HepG2 (cell line): ENCODE results near the gene TIAM1. TPM values are rescaled to one million over a fixed set of nuclear protein-coding genes. Genes with fewer than 3 reads are reported as not detected.

Experiments
- ATAC-seq: fragments of 200-7000 bp; cut with Tn5 transposase; 3 replicates; pipeline ENCODE4 v1.9.1; 2020; ENCODE audit warnings: mild to moderate bottlenecking, moderate library complexity
- BruUV-seq: library from RNA; stranded (reverse); fragments of 400-500 nt; replicated peaks from 2 replicates; lab custom pipeline; 2021; lab: Mats Ljungman, UMichigan
- CTCF ChIA-PET: fragments of 300-600 bp; formaldehyde crosslinking; extraction: SDS; loops from one replicate; lab custom pipeline; 2021; ENCODE audit warnings: low total read pairs, inconsistent platforms, low intra/inter-chr PET ratio; lab: Yijun Ruan, JAX
- POLR2A ChIA-PET: fragments of 350-600 bp; sonication (Branson Sonifier 250); formaldehyde crosslinking; loops from one replicate; lab custom pipeline; 2020; ENCODE audit warnings: antibody characterized with exemption, inconsistent platforms; lab: Yijun Ruan, JAX
- DNase-seq: peaks from one replicate; pipeline ENCODE4 v3.0.0-alpha.2; 2015; ENCODE audit warnings: low spot score
- FAIRE-seq: peaks from 3 replicates; lab custom pipeline; 2011; peaks lifted over from hg19 to GRCh38; lab: Jason Lieb, UNC
- H2AFZ ChIP-seq: one replicate; pipeline ENCODE4 v1.6.1; 2011; ENCODE audit warnings: low read length, inconsistent platforms
- H3K27ac ChIP-seq: fragments of 300-600 bp; 3 replicates; pipeline ENCODE4 v1.8.0; 2011; ENCODE audit warnings: mixed run types, mild to moderate bottlenecking, mixed read lengths, low read length, inconsistent platforms; ENCODE audit not compliant: insufficient read depth; ENCODE audit errors: extremely low read length
- H3K27me3 ChIP-seq, 2 experiments: fragments of 200-600 bp in 1 of 2; 2 replicates in 1 of 2; 3 replicates in 1 of 2; pipeline versions ENCODE4 v1.6.0 to v1.8.0; 2011; ENCODE audit warnings: low read length in 2 of 2, mild to moderate bottlenecking in 2 of 2, moderate library complexity in 2 of 2, inconsistent platforms in 1 of 2; ENCODE audit not compliant: insufficient read depth in 2 of 2, control insufficient read depth in 1 of 2
- H3K36me3 ChIP-seq, 2 experiments: fragments of 200-600 bp in 1 of 2; replicated peaks in 1 of 2; 2 replicates in 1 of 2; 3 replicates in 1 of 2; pipeline versions ENCODE4 v1.5.1 to v1.8.0; 2011; ENCODE audit warnings: low read length in 2 of 2, inconsistent platforms in 1 of 2; ENCODE audit not compliant: insufficient read depth in 2 of 2, control insufficient read depth in 1 of 2
- H3K4me1 ChIP-seq: 2 replicates; pipeline ENCODE4 v1.5.1; 2012; ENCODE audit warnings: low read length, inconsistent platforms; ENCODE audit not compliant: insufficient read depth
- H3K4me2 ChIP-seq: 2 replicates; pipeline ENCODE4 v1.6.0; 2011; ENCODE audit warnings: low read depth, low read length, inconsistent platforms
- H3K4me3 ChIP-seq, 3 experiments: fragments of 200-600 bp in 1 of 3; sonication (generic), shearing (Covaris generic) in 1 of 3; replicated peaks in 1 of 3; 2 replicates each; pipeline ENCODE4 v1.5.1; 2011 to 2016; ENCODE audit warnings: low read length in 3 of 3, inconsistent platforms in 2 of 3, low read depth in 2 of 3, mild to moderate bottlenecking in 2 of 3, control low read depth in 1 of 3, mixed read lengths in 1 of 3; ENCODE audit not compliant: insufficient read depth in 1 of 3
- H3K79me2 ChIP-seq: one replicate; pipeline ENCODE4 v1.6.1; 2011; ENCODE audit warnings: low read length, inconsistent platforms; ENCODE audit not compliant: insufficient read depth
- H3K9ac ChIP-seq: 2 replicates; pipeline ENCODE4 v1.6.0; 2011; ENCODE audit warnings: mild to moderate bottlenecking, low read depth, low read length, inconsistent platforms; ENCODE audit not compliant: insufficient read depth
- H3K9me3 ChIP-seq: 2 replicates; pipeline ENCODE4 v1.5.1; 2012; ENCODE audit warnings: mild to moderate bottlenecking, low read length
- H4K20me1 ChIP-seq: 2 replicates; pipeline ENCODE4 v1.6.0; 2011; ENCODE audit warnings: inconsistent platforms, mild to moderate bottlenecking, low read length, moderate library complexity; ENCODE audit not compliant: insufficient read depth
- AGO1 ChIP-seq: fragments of 200-400 bp; formaldehyde crosslinking; IDR thresholded peaks from 2 replicates; pipeline ENCODE4 v1.6.1; 2017; ENCODE audit warnings: mild to moderate bottlenecking, low read depth, low read length, moderate library complexity; ENCODE audit not compliant: poor library complexity, severe bottlenecking
- DR1 ChIP-seq: sonication (generic); formaldehyde crosslinking; IDR thresholded peaks from 2 replicates; pipeline ENCODE4 v1.8.0; 2021; ENCODE audit warnings: mild to moderate bottlenecking, missing genetic modification reagents, inconsistent platforms
- FOXP1 ChIP-seq, 2 experiments: fragments of 450-650 bp in 1 of 2; IDR thresholded peaks; 2 replicates each; pipeline ENCODE4 v1.6.1; 2017 to 2018; ENCODE audit warnings: antibody characterized with exemption in 1 of 2
- GMEB2 ChIP-seq: IDR thresholded peaks from 2 replicates; pipeline ENCODE4 v1.6.1; 2016; ENCODE audit warnings: missing biosample characterization, missing genetic modification reagents, low read depth
- HNF1A ChIP-seq, 2 experiments: sonication (generic) in 1 of 2; formaldehyde crosslinking in 1 of 2; IDR thresholded peaks; 2 replicates each; pipeline versions ENCODE4 v1.4.0 to v1.6.1; 2016 to 2020; ENCODE audit warnings: borderline replicate concordance in 1 of 2, low read depth in 1 of 2, mild to moderate bottlenecking in 1 of 2, missing genetic modification reagents in 1 of 2
- HOXA7 ChIP-seq: sonication (generic); formaldehyde crosslinking; IDR thresholded peaks from 2 replicates; pipeline ENCODE4 v1.8.1; 2022; ENCODE audit warnings: mild to moderate bottlenecking, missing genetic modification reagents, moderate library complexity
- MEIS2 ChIP-seq: sonication (generic); formaldehyde crosslinking; IDR thresholded peaks from 2 replicates; pipeline ENCODE4 v1.9.0; 2021; ENCODE audit warnings: mild to moderate bottlenecking, missing genetic modification reagents
- PBX3 ChIP-seq: sonication (generic); formaldehyde crosslinking; IDR thresholded peaks from 2 replicates; pipeline ENCODE4 v1.8.1; 2023; ENCODE audit warnings: missing genetic modification reagents, inconsistent platforms, borderline replicate concordance
- POLR2A ChIP-seq, 2 experiments: IDR thresholded peaks; 2 replicates each; pipeline ENCODE4 v1.6.1; 2011; ENCODE audit warnings: low read depth in 2 of 2, low read length in 2 of 2, mild to moderate bottlenecking in 1 of 2, moderate library complexity in 1 of 2; ENCODE audit not compliant: insufficient read depth in 1 of 2
- POLR2AphosphoS2 ChIP-seq: IDR thresholded peaks from 2 replicates; pipeline ENCODE4 v1.6.1; 2011; ENCODE audit warnings: low read depth, low read length, improper control_type of control experiment
- SRF ChIP-seq: IDR thresholded peaks from 2 replicates; pipeline ENCODE4 v1.6.1; 2011; ENCODE audit warnings: mild to moderate bottlenecking, low read depth, low read length, moderate library complexity
- U2AF1 ChIP-seq: fragments of 200-400 bp; formaldehyde crosslinking; optimal IDR thresholded peaks from 2 replicates; pipeline ENCODE3; 2017; ENCODE audit warnings: mild to moderate bottlenecking, low read depth, low read length
- ZNF225 ChIP-seq: sonication (generic); formaldehyde crosslinking; IDR thresholded peaks from 2 replicates; pipeline ENCODE4 v1.4.0; 2020; ENCODE audit warnings: mild to moderate bottlenecking, missing genetic modification reagents
- ZNF282 ChIP-seq: fragments of 450-650 bp; IDR thresholded peaks from 2 replicates; pipeline ENCODE4 v1.6.1; 2018; ENCODE audit not compliant: partially characterized antibody
- ZNF367 ChIP-seq: sonication (generic); formaldehyde crosslinking; IDR thresholded peaks from 2 replicates; pipeline ENCODE4 v1.4.0; 2020; ENCODE audit warnings: missing genetic modification reagents, borderline replicate concordance
- ZNF431 ChIP-seq: sonication (generic); formaldehyde crosslinking; IDR thresholded peaks from 2 replicates; pipeline ENCODE4 v1.9.0; 2022; ENCODE audit warnings: missing genetic modification reagents, low read depth, mild to moderate bottlenecking, borderline replicate concordance
- ZNF780A ChIP-seq: sonication (generic); formaldehyde crosslinking; IDR thresholded peaks from 2 replicates; pipeline ENCODE4 v1.8.0; 2022; ENCODE audit warnings: mild to moderate bottlenecking, missing genetic modification reagents, moderate library complexity
- ZNF839 ChIP-seq: sonication (generic); formaldehyde crosslinking; IDR thresholded peaks from 2 replicates; pipeline ENCODE4 v1.4.0; 2020; ENCODE audit warnings: missing genetic modification reagents, mild to moderate bottlenecking, borderline replicate concordance
- WGBS: methylation state at CpG from one replicate; pipeline ENCODE4 v1.1.6; 2017; ENCODE audit warnings: low lambda C conversion rate; 5-methylcytosine and 5-hydroxymethylcytosine counted together
- in situ Hi-C: cut with HindIII; loops from 2 replicates; pipeline ENCODE4 v1.10.0; 2017; ENCODE audit warnings: low pct_unique_long_range_greater_than_20kb; ENCODE audit not compliant: extremely low pct_ligation_motif_present
- intact Hi-C: fragments of 100-400 bp; cut with micrococcal nuclease; formaldehyde crosslinking; loops from one replicate; pipeline ENCODE4 v1.10.0; 2022; ENCODE audit not compliant: unreplicated experiment
- polyA plus RNA-seq, 8 experiments: library from polyadenylated mRNA; depleted of rRNA in 3 of 8; stranded (reverse) in 7 of 8; unstranded in 1 of 8; fragments of >200 nt; fragmentation: Illumina TruSeq in 4 of 8; extraction: Trizol in 4 of 8; gene quantifications; 2 replicates each; pipeline versions ENCODE4 v1.2.1 to v1.2.3, GENCODE V29; 2011 to 2016; ENCODE audit warnings: low read depth in 4 of 8, missing spikeins in 1 of 8, mixed read lengths in 1 of 8; ENCODE audit not compliant: insufficient read depth in 1 of 8
- total RNA-seq, 5 experiments: library from RNA; depleted of rRNA; stranded (reverse); fragments of >200 nt; fragmentation: Illumina TruSeq; extraction: Trizol; gene quantifications; 2 replicates each; pipeline ENCODE4 v1.2.3, GENCODE V29; 2016; ENCODE audit warnings: low read depth in 1 of 5

The TIAM1 gene
- total and polyA plus RNA-seq, 2 of the 13 experiments (the other 11 are each of a cell fraction or from before 2014, with no cell fraction given), result 0.13 to 0.24 TPM

GRCh38 chr21:31386006-31386405 is 41.9 kb upstream of the TIAM1 start:
- no TSS peak for BruUV-seq
- Histone ChIP-seq H3K4me2 (no peak overlapping the region), H3K79me2 (no peaks in the 10 kb centered on the region), H3K4me3 (no peak overlapping the region), H2AFZ (no peak overlapping the region), H3K4me1 (no peaks in the 10 kb centered on the region), H3K9me3 (no peaks in the 10 kb centered on the region), H4K20me1 (no peaks in the 10 kb centered on the region), H3K36me3 (no peaks in the 10 kb centered on the region), H3K27ac (no peak overlapping the region), H3K27me3 (no peaks in the 10 kb centered on the region), H3K9ac (no peak overlapping the region)
- DNase-seq, result no peak
- ChIA-PET CTCF (no interaction called here), POLR2A (no interaction called here)
- 44% methylated on average over 3 of the region's 5 CpGs for WGBS
- in situ Hi-C loops, result no loop called here
- intact Hi-C loops, result no loop called here
- TF ChIP-seq POLR2AphosphoS2 (no peak), SRF (no peak), GMEB2 (no peak), POLR2A (IDR thresholded peaks at IDR 0.05; ENCODE audit: insufficient read depth in 1 of 2, low read depth in 2 of 2, low read length in 2 of 2) (no peak), FOXP1 (IDR thresholded peaks at IDR 0.05) (no peak), FOXP1 (CRISPR knock-in tag; IDR thresholded peaks at IDR 0.05) (no peak), AGO1 (no peak), HNF1A (IDR thresholded peaks at IDR 0.05; ENCODE audit: low read depth) (no peak), HNF1A (CRISPR knock-in tag; IDR thresholded peaks at IDR 0.05; ENCODE audit: borderline replicate concordance) (no peak), ZNF431 (CRISPR knock-in tag) (no peak), DR1 (CRISPR knock-in tag) (no peak), ZNF225 (CRISPR knock-in tag) (no peak), MEIS2 (CRISPR knock-in tag) (no peak), ZNF282 (no peak), U2AF1 (no peak), ZNF780A (no peak), ZNF839 (no peak), HOXA7 (CRISPR knock-in tag) (no peak), PBX3 (CRISPR knock-in tag) (no peak), ZNF367 (CRISPR knock-in tag) (no peak)
- TF ChIP-seq, all 625 proteins: peak for 0
- FAIRE-seq, result no peak
- ATAC-seq, result no peak
